NCI-H1417 treated with DMSO at 0.1 percent for 48 hours (cell line): Measurements from ENCODE around the gene SLC28A1.

Source experiments
- DNase-seq: peaks from one replicate; lab custom pipeline; 2025; lab: John Stamatoyannopoulos, UW

Gene SLC28A1

DNA sequence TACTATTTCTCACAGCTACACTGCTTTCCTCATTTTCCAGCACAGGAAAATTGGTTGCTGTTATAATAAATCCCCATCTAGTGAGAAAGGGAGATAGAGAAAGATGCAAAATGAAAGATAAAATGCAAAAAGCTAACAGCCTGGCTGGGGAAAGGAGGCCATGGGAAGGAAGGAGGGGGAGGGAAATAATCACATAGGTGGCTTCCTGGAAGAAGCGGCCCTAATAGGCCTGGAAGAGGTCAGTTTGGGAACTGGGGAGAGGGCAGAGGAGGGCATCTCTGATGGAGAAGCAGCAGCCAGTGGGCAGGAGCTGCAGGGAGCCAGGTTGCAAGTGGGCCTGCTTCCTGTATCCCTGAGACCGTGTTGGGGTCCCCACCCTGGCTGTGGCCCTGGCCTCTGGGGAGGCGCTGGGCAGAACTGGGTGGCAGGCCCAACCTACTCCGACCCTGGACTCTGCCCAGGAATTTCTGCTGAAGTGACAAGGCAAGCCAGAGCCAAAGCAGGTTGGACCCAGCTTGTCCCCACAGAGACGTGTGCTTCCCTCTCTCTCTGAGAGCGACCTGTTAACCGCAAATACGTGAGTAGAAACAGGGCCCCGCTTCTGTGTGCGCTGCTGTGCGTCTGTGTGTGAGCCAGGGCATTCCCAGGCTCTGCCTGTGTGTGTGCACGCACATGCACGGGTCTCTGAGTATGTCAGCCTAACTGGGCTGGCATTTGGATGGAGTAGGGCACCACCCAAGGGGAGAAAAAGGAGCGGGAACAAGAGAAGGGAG, 1.9 kb downstream of the SLC28A1 start:
- no peak for DNase-seq

GRCh38 chr15:84886984-84887299, 2.5 kb downstream of the SLC28A1 start:
- no peak for DNase-seq

- no peak for DNase-seq
Observed at GRCh38 chr15:84887938-84888337, 3.5 kb downstream of the SLC28A1 start.

GRCh38 chr15:84888639-84889038, 4.2 kb downstream of the SLC28A1 start:
- DNase-seq, result no peak

DNA sequence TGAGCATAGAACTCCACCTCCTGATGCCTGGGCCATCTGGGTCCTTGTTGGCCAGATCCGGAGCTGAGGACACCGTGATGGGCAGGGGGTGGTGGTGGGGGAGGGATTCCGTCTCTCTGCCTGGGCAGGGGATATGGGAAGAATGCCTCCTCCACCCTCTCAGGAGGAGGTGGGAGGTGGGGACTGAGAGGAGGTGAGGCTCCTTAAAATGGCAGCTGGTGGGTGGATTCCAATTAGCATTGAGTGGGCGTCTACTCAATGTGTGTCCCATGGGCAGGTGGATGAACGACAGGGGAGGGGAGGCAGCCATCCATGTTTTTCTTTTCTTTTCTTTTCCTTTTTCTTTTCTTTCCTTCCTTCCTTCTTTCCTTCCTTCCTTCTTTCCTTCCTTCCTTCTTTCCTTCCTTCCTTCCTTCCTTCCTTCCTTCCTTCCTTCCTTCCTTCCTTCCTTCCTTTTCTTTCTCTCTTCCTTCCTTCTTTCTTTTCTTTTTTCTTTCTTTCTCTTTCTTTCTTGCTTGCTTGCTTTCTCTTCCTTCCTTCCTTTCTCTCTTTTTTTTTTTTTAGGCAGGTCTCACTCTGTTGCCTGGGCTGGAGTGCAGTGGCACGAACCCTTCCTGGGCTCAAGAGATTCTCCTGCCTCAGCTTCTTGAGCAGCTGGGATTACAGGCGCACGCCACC, 5.0 kb downstream of the SLC28A1 start:
- DNase-seq, result no peak

- no peak for DNase-seq
Observed at GRCh38 chr15:84889991-84890669, 5.7 kb downstream of the SLC28A1 start.

DNA sequence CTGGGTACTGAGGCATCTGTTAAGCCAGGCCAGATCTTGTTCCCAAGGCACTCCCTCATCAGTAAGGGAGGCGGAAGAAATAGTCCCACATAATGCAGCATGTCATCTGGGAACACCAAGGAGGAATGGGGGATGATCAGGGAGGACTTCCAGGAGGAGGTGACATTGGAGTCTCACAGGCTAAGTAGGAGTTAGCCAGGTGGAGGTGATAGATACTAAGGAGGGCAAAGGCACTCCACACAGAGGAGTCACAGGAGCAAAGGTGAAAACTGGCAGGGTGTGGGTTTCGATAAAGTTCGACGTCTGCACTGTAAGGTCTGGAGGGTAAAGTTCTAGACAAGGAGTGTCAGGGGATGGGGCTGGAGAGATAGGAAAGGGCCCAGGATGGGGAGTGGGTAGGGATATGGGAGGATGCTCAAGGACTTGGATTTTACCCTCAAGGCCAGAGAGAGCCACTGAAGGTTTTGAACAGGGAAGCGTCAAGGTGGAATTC, 6.3 kb downstream of the SLC28A1 start:
- DNase-seq, result no peak

DNA sequence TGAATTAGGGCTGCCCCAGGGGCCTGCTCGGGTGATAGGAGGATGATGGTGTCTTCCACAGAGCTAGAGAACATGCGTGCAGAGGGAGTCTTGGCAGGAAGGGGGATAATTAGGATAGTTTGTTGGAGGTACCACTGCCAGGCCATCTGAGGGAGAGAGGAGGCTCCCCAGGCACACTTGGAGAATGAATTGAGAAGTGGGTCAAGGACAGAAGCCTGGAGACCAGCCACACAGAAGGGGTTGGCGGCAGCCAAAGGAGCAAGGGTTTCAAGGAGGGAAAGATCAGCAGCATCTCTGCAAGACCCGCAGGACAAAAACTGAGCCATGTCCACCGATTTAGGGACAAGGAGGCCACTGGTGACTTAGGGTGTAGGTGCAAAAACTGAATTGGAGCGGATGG, 6.9 kb downstream of the SLC28A1 start:
- DNase-seq, result no peak

DNA sequence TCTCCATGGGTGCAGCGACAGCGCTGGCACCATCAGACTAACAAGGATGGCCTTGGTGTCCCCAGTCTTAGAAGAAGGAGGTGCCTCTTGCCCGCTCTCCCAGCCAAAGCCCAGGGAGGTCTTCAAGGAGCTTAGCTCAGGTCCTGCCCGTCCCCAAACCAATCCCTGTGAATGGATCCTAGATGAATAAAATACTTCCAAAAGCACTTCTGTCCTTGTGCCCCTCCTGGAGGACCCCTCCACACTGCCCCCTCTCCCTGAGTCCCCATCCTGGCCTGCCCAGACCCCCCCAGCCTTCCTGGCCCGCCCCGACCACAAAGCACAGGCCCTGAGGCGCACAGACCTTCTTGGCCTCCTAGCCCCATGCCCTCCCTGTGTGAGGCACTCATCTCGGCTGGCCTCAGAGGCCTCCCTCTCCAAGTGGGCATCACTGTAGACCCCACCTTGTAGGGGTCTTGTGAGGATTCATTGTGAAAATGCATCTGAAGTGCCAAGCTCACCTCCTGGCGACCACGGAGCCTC, 8.4 kb downstream of the SLC28A1 start:
- no peak for DNase-seq

GRCh38 chr15:84893607-84894006, 9.1 kb downstream of the SLC28A1 start:
- DNase-seq, result no peak

GRCh38 chr15:84894736-84895425, 10.4 kb downstream of the SLC28A1 start:
- DNase-seq, result no peak

DNA sequence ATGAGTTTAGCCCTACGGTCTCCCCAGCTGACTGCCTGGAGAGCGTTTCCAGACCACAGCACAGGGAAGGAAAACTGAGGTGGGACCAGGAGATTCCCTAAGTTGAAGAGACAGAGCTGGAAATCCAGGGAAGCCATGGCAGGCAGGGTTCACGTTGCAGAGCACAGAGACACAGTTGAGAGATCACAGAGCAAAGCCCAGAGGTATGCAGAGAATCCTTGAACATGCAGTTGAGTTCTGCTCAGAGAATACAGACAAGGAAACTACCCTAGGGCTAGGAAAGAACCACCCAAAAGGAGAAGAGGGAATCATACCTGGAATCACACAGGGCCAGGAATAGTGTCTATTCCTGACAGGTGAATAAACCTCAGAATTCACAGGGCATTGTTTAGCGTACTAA, 14.3 kb downstream of the SLC28A1 start:
- DNase-seq, result no peak

GRCh38 chr15:84899750-84900149, 15.3 kb downstream of the SLC28A1 start:
- no peak for DNase-seq

DNA sequence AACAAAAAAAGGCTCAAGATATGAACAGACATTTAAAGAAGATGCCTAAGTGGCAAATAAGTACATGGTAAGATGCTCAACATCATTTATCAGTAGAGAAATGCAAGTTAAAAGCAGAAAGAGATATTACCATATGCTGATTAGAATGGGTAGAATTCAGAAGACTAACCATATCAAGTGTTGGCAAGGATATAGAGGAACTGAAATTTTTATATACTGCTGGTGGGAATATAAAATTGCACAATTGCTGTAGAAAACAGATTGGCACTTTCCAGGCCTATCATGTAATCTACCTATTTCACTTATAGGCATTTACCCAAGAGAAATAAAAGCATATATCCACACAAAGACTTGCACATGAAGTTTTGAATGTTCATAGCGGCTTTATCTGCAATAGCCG, 17.1 kb downstream of the SLC28A1 start:
- DNase-seq, result no peak

DNA sequence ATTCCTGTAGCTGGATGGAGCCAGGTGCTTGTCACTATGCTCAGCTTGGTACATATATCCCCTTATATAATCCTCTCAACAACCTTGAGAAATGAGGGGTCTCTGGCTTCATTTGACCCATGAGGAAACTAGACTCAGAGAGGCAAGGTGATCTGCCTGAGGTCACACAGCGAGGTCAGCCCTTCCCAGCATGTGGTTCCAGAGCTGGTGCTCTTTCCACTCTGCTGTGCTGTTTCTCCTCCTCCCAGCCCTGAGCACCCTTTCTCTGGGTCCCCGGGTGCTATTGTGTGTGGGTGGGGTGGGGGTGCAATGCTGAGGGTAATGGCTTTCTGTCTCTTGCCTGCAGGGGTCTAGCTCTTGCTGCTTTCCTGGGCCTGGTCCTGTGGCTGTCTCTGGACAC, 19.3 kb downstream of the SLC28A1 start:
- no peak for DNase-seq

- DNase-seq, result no peak
Observed at GRCh38 chr15:84904419-84904818, 20.0 kb downstream of the SLC28A1 start.

DNA sequence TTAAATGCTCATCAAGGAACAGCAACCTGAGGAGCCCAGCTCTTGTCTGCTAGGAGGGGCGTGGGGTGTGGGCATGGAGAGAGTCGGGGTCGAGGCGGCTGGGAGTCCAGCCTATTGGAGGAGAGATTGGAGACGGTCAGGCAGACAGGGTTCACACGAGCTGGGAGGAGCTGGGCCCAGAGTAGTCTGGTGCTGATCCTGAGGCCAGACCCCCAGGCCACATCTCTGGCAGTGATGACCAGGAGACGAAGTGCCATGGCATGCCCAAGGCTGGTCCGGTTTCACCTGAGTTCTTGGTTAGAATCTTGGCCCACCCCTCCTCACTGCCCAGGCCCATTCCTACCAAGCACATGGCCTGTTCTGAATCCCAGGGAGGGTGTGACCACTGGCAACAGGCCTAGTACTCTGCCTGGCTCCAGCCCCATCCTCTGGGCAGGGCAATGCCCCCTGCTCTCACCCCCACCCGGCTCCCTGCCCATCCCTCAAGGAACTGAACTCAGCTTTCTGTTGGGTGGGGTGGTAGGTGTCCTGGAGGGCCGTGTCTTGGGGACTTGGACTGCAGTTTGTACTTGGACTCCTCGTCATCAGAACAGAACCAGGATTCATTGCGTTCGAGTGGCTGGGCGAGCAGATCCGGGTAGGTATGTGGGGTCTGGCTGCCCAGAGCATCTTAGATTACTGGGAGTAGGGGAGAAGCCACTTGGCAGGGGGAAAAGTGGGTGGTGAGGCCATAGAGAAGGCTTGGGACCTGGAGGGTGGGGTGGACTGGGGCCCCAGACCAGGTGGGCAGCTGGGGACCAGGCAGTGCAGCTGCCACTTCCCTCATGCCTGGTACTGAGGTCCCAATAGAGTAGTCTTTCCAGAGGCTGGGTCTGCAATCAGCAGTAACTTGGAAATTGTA, 20.8 kb downstream of the SLC28A1 start:
- DNase-seq, result no peak

DNA sequence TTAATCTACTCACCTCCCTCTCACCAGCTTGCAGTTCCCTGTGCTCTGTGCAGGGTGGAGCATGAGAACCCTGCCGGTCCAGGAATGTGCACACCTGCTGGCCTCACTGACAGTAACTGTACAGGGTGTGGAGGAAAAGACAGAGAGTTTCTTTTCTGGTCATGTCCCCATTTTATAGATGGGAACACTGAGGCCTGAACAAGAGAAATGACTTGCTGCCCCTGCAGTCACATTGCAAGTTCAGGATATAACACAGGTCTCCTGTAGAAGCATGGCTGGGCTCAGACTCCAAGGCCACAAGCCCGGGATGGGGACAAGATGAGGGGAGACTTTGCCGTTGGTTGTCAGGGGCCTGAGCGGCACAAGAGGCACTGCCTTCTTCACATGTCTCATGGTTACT, 23.3 kb downstream of the SLC28A1 start:
- no peak for DNase-seq

DNA sequence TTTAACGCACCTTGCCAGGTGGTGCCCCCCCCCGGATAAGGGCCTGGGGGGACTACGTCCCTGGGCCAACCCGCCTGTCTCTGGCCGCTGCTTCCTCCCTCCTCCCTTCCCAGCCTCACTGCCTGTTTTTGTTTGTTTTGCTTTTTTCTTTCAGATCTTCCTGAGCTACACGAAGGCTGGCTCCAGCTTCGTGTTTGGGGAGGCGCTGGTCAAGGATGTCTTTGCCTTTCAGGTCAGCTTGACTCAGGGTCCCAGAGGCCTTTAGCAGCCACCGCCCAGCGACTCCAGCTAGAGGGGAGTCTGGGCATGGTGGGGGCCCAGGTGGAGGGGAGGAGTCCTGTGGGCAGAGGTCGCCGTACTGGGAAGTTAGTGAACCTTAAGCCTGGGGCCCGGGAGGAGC, 24.1 kb downstream of the SLC28A1 start:
- DNase-seq, result no peak

DNA sequence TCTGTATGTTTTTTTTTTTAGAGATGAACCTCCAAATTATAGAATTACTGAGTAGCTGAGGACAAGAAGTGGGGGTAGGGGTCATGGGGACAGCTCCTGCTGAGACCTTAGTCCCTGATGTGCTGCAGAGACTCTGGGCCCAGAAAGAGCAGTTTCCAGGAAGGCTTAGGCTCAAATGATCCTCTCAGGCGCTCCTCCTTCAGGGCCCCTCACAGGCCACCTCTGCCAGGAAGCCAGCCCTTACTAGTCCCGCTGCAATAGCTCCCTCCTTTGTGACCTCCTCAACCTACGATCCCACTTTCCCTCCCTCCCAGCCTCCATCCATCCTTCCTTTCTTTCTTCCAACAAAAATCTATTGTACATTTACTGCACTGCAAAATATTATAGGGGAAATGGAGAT, 24.6 kb downstream of the SLC28A1 start:
- no peak for DNase-seq

DNA sequence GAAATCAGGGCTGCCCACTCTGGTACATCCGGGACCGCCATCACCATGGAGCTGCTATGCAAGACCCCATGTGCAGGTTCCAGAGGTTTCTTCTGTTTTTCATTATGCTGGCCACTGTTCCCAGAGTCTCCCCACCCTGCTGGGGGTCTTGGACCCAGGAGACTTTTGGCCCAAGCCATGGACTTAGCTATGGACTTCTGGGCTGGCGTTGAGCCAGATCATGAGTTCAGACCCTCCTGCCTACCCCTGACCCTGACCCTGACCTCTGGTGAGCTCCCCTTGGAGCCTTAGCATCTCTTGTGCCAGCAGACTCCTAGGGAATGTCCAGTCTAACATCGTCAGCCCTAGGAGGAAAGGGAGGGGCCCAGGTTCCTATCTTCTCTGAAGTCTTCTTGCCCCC, 25.3 kb downstream of the SLC28A1 start:
- no peak for DNase-seq
